ENCODE data around the gene STARD8. TPM values are rescaled to one million over a fixed set of nuclear protein-coding genes. Genes with fewer than 3 reads are reported as not detected.

STARD8 gene
- polyA plus RNA-seq, 1 donor from 2014 or later, result 0.09 TPM

DNA sequence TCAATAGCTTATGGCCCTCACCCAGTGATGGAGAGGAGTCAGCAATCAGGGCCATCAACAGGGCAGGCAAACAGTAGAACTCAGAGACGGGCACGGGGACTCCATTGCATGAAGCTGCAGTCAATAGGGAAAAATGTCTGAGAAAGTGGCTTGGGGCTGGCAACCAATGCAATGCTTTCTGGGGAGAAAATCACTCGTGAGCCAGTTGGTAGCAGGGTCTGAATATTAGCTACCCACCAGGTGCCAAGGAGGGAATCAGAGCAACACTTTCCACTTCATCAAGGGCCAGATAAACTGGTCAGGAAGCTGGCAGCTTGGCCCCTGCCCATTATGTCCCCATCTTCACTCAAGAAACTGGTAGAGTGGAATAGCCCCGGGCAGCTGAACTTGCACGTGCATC lies 80.7 kb downstream of the STARD8 start:
- H3K27ac ChIP-seq (ENCODE audit: low read length), result no peak overlapping the region
- H3K79me2 ChIP-seq (replicated peaks; ENCODE audit: insufficient read depth, low read length), result no peaks in the 10 kb centered on the region
- H3K27me3 ChIP-seq (ENCODE audit: insufficient read depth, low read depth, low read length), result no peaks in the 10 kb centered on the region
- no peak overlapping the region for H3K9ac ChIP-seq (ENCODE audit: low read length)
- H3K9me2 ChIP-seq (ENCODE audit: insufficient read depth, low read length), result no peaks in the 10 kb centered on the region
- H4K20me1 ChIP-seq (ENCODE audit: insufficient read depth), result no peaks in the 10 kb centered on the region
- no peak overlapping the region for H3K4me2 ChIP-seq (ENCODE audit: low read length)
- H3K36me3 ChIP-seq (ENCODE audit: insufficient read depth, low read length), result no peaks in the 10 kb centered on the region
- no peaks in the 10 kb centered on the region for H3K9me3 ChIP-seq (ENCODE audit: low read length)
- TF ChIP-seq, protein P1, sequence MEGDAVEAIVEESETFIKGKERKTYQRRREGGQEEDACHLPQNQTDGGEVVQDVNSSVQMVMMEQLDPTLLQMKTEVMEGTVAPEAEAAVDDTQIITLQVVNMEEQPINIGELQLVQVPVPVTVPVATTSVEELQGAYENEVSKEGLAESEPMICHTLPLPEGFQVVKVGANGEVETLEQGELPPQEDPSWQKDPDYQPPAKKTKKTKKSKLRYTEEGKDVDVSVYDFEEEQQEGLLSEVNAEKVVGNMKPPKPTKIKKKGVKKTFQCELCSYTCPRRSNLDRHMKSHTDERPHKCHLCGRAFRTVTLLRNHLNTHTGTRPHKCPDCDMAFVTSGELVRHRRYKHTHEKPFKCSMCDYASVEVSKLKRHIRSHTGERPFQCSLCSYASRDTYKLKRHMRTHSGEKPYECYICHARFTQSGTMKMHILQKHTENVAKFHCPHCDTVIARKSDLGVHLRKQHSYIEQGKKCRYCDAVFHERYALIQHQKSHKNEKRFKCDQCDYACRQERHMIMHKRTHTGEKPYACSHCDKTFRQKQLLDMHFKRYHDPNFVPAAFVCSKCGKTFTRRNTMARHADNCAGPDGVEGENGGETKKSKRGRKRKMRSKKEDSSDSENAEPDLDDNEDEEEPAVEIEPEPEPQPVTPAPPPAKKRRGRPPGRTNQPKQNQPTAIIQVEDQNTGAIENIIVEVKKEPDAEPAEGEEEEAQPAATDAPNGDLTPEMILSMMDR (IDR thresholded peaks at IDR 0.05; ENCODE audit: poor library complexity, severe bottlenecking), result no peak
- TF ChIP-seq, protein P2, sequence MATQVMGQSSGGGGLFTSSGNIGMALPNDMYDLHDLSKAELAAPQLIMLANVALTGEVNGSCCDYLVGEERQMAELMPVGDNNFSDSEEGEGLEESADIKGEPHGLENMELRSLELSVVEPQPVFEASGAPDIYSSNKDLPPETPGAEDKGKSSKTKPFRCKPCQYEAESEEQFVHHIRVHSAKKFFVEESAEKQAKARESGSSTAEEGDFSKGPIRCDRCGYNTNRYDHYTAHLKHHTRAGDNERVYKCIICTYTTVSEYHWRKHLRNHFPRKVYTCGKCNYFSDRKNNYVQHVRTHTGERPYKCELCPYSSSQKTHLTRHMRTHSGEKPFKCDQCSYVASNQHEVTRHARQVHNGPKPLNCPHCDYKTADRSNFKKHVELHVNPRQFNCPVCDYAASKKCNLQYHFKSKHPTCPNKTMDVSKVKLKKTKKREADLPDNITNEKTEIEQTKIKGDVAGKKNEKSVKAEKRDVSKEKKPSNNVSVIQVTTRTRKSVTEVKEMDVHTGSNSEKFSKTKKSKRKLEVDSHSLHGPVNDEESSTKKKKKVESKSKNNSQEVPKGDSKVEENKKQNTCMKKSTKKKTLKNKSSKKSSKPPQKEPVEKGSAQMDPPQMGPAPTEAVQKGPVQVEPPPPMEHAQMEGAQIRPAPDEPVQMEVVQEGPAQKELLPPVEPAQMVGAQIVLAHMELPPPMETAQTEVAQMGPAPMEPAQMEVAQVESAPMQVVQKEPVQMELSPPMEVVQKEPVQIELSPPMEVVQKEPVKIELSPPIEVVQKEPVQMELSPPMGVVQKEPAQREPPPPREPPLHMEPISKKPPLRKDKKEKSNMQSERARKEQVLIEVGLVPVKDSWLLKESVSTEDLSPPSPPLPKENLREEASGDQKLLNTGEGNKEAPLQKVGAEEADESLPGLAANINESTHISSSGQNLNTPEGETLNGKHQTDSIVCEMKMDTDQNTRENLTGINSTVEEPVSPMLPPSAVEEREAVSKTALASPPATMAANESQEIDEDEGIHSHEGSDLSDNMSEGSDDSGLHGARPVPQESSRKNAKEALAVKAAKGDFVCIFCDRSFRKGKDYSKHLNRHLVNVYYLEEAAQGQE (IDR thresholded peaks at IDR 0.05; ENCODE audit: borderline replicate concordance), result no peak
- TF ChIP-seq RAD21 (conservative IDR thresholded peaks at IDR 0.05), result no peak
- TF ChIP-seq EP300 (conservative IDR thresholded peaks at IDR 0.05; ENCODE audit: poor library complexity, severe bottlenecking), result no peak
- TF ChIP-seq POLR2AphosphoS5 (IDR thresholded peaks at IDR 0.05), result no peak
- TF ChIP-seq TAF1 (IDR thresholded peaks at IDR 0.05; ENCODE audit: low read depth), result no peak
- TF ChIP-seq EZH2 (IDR thresholded peaks at IDR 0.05; ENCODE audit: borderline replicate concordance, insufficient read depth, low read length, poor library complexity, severe bottlenecking), result no peak
- no peak for TF ChIP-seq SMC3 (conservative IDR thresholded peaks at IDR 0.05; ENCODE audit: poor library complexity)
- TF ChIP-seq MXI1 (conservative IDR thresholded peaks at IDR 0.05; ENCODE audit: poor library complexity, severe bottlenecking), result no peak
- H3K4me3 ChIP-seq (ENCODE audit: low read length), result no peak overlapping the region
- no peaks in the 10 kb centered on the region for H3F3A ChIP-seq (ENCODE audit: insufficient read depth, low read length, poor library complexity, severe bottlenecking)
- no peak overlapping the region for H2AFZ ChIP-seq (ENCODE audit: low read depth, low read length)

- H3K9ac ChIP-seq (ENCODE audit: low read length), result no peak overlapping the region
- no peaks in the 10 kb centered on the region for H4K20me1 ChIP-seq (ENCODE audit: insufficient read depth)
- H2AFZ ChIP-seq (ENCODE audit: low read depth, low read length), result no peak overlapping the region
- TF ChIP-seq SMC3 (conservative IDR thresholded peaks at IDR 0.05; ENCODE audit: poor library complexity) (no peak), EP300 (conservative IDR thresholded peaks at IDR 0.05; ENCODE audit: poor library complexity, severe bottlenecking) (no peak), RAD21 (conservative IDR thresholded peaks at IDR 0.05) (no peak), POLR2AphosphoS5 (IDR thresholded peaks at IDR 0.05) (no peak), MXI1 (conservative IDR thresholded peaks at IDR 0.05; ENCODE audit: poor library complexity, severe bottlenecking) (no peak)
- no peak overlapping the region for H3K4me3 ChIP-seq (ENCODE audit: low read length)
- no peak overlapping the region for H3K27ac ChIP-seq (ENCODE audit: low read length)
- H3K79me2 ChIP-seq (replicated peaks; ENCODE audit: insufficient read depth, low read length), result no peaks in the 10 kb centered on the region
- no peaks in the 10 kb centered on the region for H3K27me3 ChIP-seq (ENCODE audit: insufficient read depth, low read depth, low read length)
- no peak overlapping the region for H3K4me2 ChIP-seq (ENCODE audit: low read length)
- no peaks in the 10 kb centered on the region for H3F3A ChIP-seq (ENCODE audit: insufficient read depth, low read length, poor library complexity, severe bottlenecking)
- no peaks in the 10 kb centered on the region for H3K9me2 ChIP-seq (ENCODE audit: insufficient read depth, low read length)
- H3K9me3 ChIP-seq (ENCODE audit: low read length), result no peaks in the 10 kb centered on the region
- no peaks in the 10 kb centered on the region for H3K36me3 ChIP-seq (ENCODE audit: insufficient read depth, low read length)
These were observed 83.8 kb downstream of the STARD8 start for GRCh38 chrX:68731254-68731653.
